ENCODE results near the gene PACSIN3.
"Not testable (repeated sequence)": the region's sequence is repeated elsewhere in the genome, so short reads cannot be mapped to it uniquely, and the experiment has no call there.

PACSIN3 gene

GRCh38 chr11:47186076-47186699 lies at the start of gene PACSIN3:
Gene PACSIN3, minus strand, starts transcription at chr11:47186434. Its CDS starts 3,707 bp downstream, at chr11:47182727.
- DNase-seq (ENCODE audit: insufficient read length, low spot score) (peak; percentile 61), FAIRE-seq (no peak)

GRCh38 chr11:47235163-47235562 lies 48.9 kb upstream of the PACSIN3 start:
- FAIRE-seq: no peak
- DNase-seq (ENCODE audit: insufficient read length, low spot score): no peak

GRCh38 chr11:47234669-47235100 lies 48.5 kb upstream of the PACSIN3 start:
- DNase-seq (ENCODE audit: insufficient read length, low spot score) (no peak), FAIRE-seq (no peak)

GRCh38 chr11:47233989-47234668 lies 47.9 kb upstream of the PACSIN3 start:
- DNase-seq (ENCODE audit: insufficient read length, low spot score) (no peak), FAIRE-seq (no peak)

- FAIRE-seq: no peak
- no peak for DNase-seq (ENCODE audit: insufficient read length, low spot score)
Measured at GRCh38 chr11:47233051-47233450, 46.8 kb upstream of the PACSIN3 start.

GRCh38 chr11:47229161-47229560 lies 42.9 kb upstream of the PACSIN3 start:
- DNase-seq (ENCODE audit: insufficient read length, low spot score) (no peak), FAIRE-seq (no peak)

- DNase-seq (ENCODE audit: insufficient read length, low spot score): no peak
- FAIRE-seq: peak; percentile 87
Measured at GRCh38 chr11:47225552-47226400, 39.5 kb upstream of the PACSIN3 start.

GRCh38 chr11:47222696-47223095 lies 36.5 kb upstream of the PACSIN3 start:
- no peak for FAIRE-seq

GRCh38 chr11:47220401-47220821 lies 34.2 kb upstream of the PACSIN3 start:
- no peak for DNase-seq (ENCODE audit: insufficient read length, low spot score)
- no peak for FAIRE-seq

More at GRCh38 chr11:47222696-47223095, 36.5 kb upstream of the PACSIN3 start:
- DNase-seq (ENCODE audit: insufficient read length, low spot score): no peak

GRCh38 chr11:47216121-47216798 lies 30.0 kb upstream of the PACSIN3 start:
- FAIRE-seq (peak; percentile 40), DNase-seq (ENCODE audit: insufficient read length, low spot score) (no peak)

- no peak for DNase-seq (ENCODE audit: insufficient read length, low spot score)
- FAIRE-seq: peak; percentile 37
Measured at GRCh38 chr11:47215366-47215910, 29.2 kb upstream of the PACSIN3 start.

- FAIRE-seq (peak; percentile 21), DNase-seq (ENCODE audit: insufficient read length, low spot score) (peak; percentile 66)
Measured at GRCh38 chr11:47213950-47214565, 27.8 kb upstream of the PACSIN3 start.

- DNase-seq (ENCODE audit: insufficient read length, low spot score) (no peak), FAIRE-seq (no peak)
Measured at GRCh38 chr11:47212938-47213337, 26.7 kb upstream of the PACSIN3 start.

GRCh38 chr11:47208628-47209027 lies 22.4 kb upstream of the PACSIN3 start:
- no peak for DNase-seq (ENCODE audit: insufficient read length, low spot score)
- no peak for FAIRE-seq

- not testable (repeated sequence) for FAIRE-seq; DNase-seq (ENCODE audit: insufficient read length, low spot score)
Measured at GRCh38 chr11:47208008-47208552, 21.8 kb upstream of the PACSIN3 start.

GRCh38 chr11:47207459-47207858 lies 21.2 kb upstream of the PACSIN3 start:
- DNase-seq (ENCODE audit: insufficient read length, low spot score) (no peak), FAIRE-seq (no peak)

- DNase-seq (ENCODE audit: insufficient read length, low spot score); FAIRE-seq: not testable (repeated sequence)
Measured at GRCh38 chr11:47206577-47206976, 20.3 kb upstream of the PACSIN3 start.

- DNase-seq (ENCODE audit: insufficient read length, low spot score) (no peak), FAIRE-seq (no peak)
Measured at GRCh38 chr11:47204637-47204989, 18.4 kb upstream of the PACSIN3 start.

GRCh38 chr11:47202576-47202975 lies 16.3 kb upstream of the PACSIN3 start:
- FAIRE-seq (no peak), DNase-seq (ENCODE audit: insufficient read length, low spot score) (no peak)

GRCh38 chr11:47201015-47201414 lies 14.8 kb upstream of the PACSIN3 start:
- DNase-seq (ENCODE audit: insufficient read length, low spot score) (no peak), FAIRE-seq (no peak)

All from GM19239 (cell line).